T-helper 1 cell (primary cell): ENCODE results near the gene TMEM50A.
A peak's percentile ranks its signal among the peaks of the same experiment; 100 is the strongest.
"Not testable (repeated sequence)": the region's sequence is repeated elsewhere in the genome, so short reads cannot be mapped to it uniquely, and the experiment has no call there.

ENCODE experiments used
- DNase-seq, 5 donors: peaks; one replicate each; pipeline ENCODE4 v3.0.0-alpha.2; 2012 to 2020

The TMEM50A gene

GRCh38 chr1:25388691-25389090 lies 50.6 kb downstream of the TMEM50A start:
- DNase-seq = not testable (repeated sequence)

GRCh38 chr1:25389721-25390120 lies 51.6 kb downstream of the TMEM50A start:
- not testable (repeated sequence) for DNase-seq

- no peak for DNase-seq
Observed at GRCh38 chr1:25392841-25393240, 54.7 kb downstream of the TMEM50A start.

DNA sequence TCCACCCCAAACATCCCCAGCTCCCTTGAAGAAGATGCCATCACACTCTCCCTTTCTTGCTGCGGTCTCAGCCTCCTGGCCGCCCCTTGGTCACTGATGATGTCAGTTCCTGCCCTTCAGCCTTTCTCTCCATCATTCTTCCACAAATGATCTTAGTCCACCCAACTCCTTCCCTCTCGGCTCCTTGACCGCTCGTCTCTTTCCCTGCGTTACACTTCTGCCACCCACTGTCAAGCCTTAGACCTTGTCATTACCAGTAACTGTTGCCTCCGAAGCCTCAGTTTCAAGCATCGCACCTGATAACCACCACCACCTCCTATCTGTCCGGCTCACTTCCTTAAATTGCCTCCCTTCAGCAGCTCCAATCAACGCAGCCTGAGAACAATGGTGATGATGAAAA lies 59.4 kb downstream of the TMEM50A start:
- not testable (repeated sequence) for DNase-seq

GRCh38 chr1:25398079-25398478 lies 59.9 kb downstream of the TMEM50A start:
- not testable (repeated sequence) for DNase-seq

GRCh38 chr1:25402947-25403803 lies 65.0 kb downstream of the TMEM50A start:
- DNase-seq = peak in 1 of 5 donors; percentile 5

- not testable (repeated sequence) for DNase-seq
Observed at GRCh38 chr1:25405731-25406305, 67.7 kb downstream of the TMEM50A start.

DNA sequence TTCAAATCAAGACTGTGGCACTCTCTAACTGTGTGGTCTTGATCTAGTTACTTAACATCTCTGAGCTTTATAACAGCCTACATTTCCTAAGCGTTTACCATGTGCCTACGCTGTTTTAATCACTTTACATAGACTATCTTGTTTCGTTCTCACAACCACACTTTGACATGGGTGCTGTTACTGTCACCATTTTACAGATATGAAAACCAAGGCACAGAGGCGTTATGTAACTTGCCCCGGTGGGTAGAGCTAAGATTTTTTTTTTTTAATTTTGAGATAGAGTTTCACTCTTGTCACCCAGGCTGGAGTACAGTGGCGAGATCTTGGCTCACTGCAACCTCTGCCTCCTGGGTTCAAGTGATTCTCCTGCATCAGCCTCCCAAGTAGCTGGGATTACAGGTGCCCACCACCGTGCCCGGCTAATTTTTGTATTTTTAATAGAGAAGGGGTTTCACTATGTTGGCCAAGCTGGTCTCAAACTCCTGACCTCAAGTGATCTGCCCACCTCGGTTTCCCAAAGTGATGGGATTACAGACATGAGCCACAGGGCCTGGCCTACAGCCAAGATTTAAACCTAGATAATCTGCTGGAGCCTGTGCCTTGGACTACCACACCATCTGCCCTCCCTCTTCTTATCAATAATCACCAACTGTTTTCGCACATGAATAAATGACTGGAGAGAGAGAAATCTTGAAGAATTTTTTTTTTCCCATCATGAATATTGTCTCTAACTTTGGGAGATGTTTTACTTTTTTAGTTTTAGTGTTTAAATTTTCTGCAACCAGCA lies 71.7 kb downstream of the TMEM50A start:
- not testable (repeated sequence) for DNase-seq
